Muscle layer of duodenum (tissue), 2 donors: ENCODE measurements around the gene GALNT7.
"Not testable (repeated sequence)": the region's sequence is repeated elsewhere in the genome, so short reads cannot be mapped to it uniquely, and the experiment has no call there.

ENCODE experiments used
- H3K27ac ChIP-seq: one replicate; pipeline ENCODE4 v1.7.0; 2013; ENCODE audit warnings: mild to moderate bottlenecking, low read length
- H3K27me3 ChIP-seq: one replicate; pipeline ENCODE4 v1.7.0; 2013; ENCODE audit warnings: low read depth, mild to moderate bottlenecking, control low read depth, low read length
- H3K36me3 ChIP-seq, 2 donors: one replicate each; pipeline ENCODE4 v1.7.0; 2013; ENCODE audit warnings: low read length in 2 of 2, control low read depth in 1 of 2, mild to moderate bottlenecking in 1 of 2; ENCODE audit not compliant: insufficient read depth in 2 of 2, control insufficient read depth in 1 of 2
- H3K4me1 ChIP-seq, 2 donors: one replicate each; pipeline ENCODE4 v1.7.0; 2013; ENCODE audit warnings: low read length in 2 of 2, mild to moderate bottlenecking in 2 of 2, control low read depth in 1 of 2, moderate library complexity in 1 of 2; ENCODE audit not compliant: insufficient read depth in 2 of 2, control insufficient read depth in 1 of 2
- H3K4me3 ChIP-seq, 2 donors: one replicate each; pipeline ENCODE4 v1.7.0; 2013; ENCODE audit warnings: low read length in 2 of 2, low read depth in 1 of 2, mild to moderate bottlenecking in 1 of 2
- H3K9me3 ChIP-seq, 2 donors: one replicate each; pipeline ENCODE4 v1.7.0; 2013; ENCODE audit warnings: low read length in 2 of 2, control low read depth in 1 of 2, mild to moderate bottlenecking in 1 of 2; ENCODE audit not compliant: control insufficient read depth in 1 of 2
- donor health status: healthy.

Gene GALNT7

GRCh38 chr4:173168396-173169177 is at the start of gene GALNT7:
Gene GALNT7, plus strand, starts transcription at chr4:173168811. Its CDS starts 25 bp downstream, at chr4:173168836.
- Histone ChIP-seq H3K27ac (peak within 1 kb of the TSS; percentile 87), H3K36me3 (no peaks in the 10 kb centered on the region), H3K4me3 (peak within 1 kb of the TSS; percentile 87 to 88), H3K9me3 (no peaks in the 10 kb centered on the region), H3K4me1 (peaks cover 8 to 14% of the 10 kb centered on the region in 2 donors), H3K27me3 (no peaks in the 10 kb centered on the region)

- H3K27me3 ChIP-seq, H3K36me3 ChIP-seq, H3K4me3 ChIP-seq, H3K27ac ChIP-seq, H3K4me1 ChIP-seq, H3K9me3 ChIP-seq: not testable (repeated sequence)
Observed at GRCh38 chr4:173118819-173119218, 49.8 kb upstream of the GALNT7 start.

- H3K4me1 ChIP-seq: peaks cover 0 to 6% of the 10 kb centered on the region in 2 donors
- no peak overlapping the region for H3K27ac ChIP-seq
- H3K4me3 ChIP-seq: no peak overlapping the region
- H3K27me3 ChIP-seq: no peaks in the 10 kb centered on the region
- no peaks in the 10 kb centered on the region for H3K36me3 ChIP-seq
- H3K9me3 ChIP-seq: no peaks in the 10 kb centered on the region
Observed at GRCh38 chr4:173119818-173120217, 48.8 kb upstream of the GALNT7 start.

GRCh38 chr4:173121076-173121561 is 47.5 kb upstream of the GALNT7 start:
- Histone ChIP-seq H3K4me3 (no peak overlapping the region), H3K36me3 (no peaks in the 10 kb centered on the region), H3K4me1 (peaks cover 0 to 6% of the 10 kb centered on the region in 2 donors), H3K27me3 (no peaks in the 10 kb centered on the region), H3K27ac (no peak overlapping the region), H3K9me3 (no peaks in the 10 kb centered on the region)

- H3K4me1 ChIP-seq: peaks cover 0 to 6% of the 10 kb centered on the region in 2 donors
- H3K27ac ChIP-seq: no peak overlapping the region
- H3K36me3 ChIP-seq: no peaks in the 10 kb centered on the region
- no peak overlapping the region for H3K4me3 ChIP-seq
- no peaks in the 10 kb centered on the region for H3K27me3 ChIP-seq
- no peaks in the 10 kb centered on the region for H3K9me3 ChIP-seq
Observed at GRCh38 chr4:173124209-173124865, 44.3 kb upstream of the GALNT7 start.

- H3K4me3 ChIP-seq: no peak overlapping the region
- H3K27me3 ChIP-seq: no peaks in the 10 kb centered on the region
- peaks cover 0 to 6% of the 10 kb centered on the region in 2 donors for H3K4me1 ChIP-seq
Observed at GRCh38 chr4:173125216-173125812, 43.3 kb upstream of the GALNT7 start.

GRCh38 chr4:173128199-173128890 is 40.3 kb upstream of the GALNT7 start:
- H3K4me1 ChIP-seq: no peaks in the 10 kb centered on the region
- no peaks in the 10 kb centered on the region for H3K9me3 ChIP-seq
- H3K27me3 ChIP-seq: no peaks in the 10 kb centered on the region
- no peak overlapping the region for H3K4me3 ChIP-seq
- no peak overlapping the region for H3K27ac ChIP-seq
- H3K36me3 ChIP-seq: no peaks in the 10 kb centered on the region

More at GRCh38 chr4:173125216-173125812, 43.3 kb upstream of the GALNT7 start:
- no peak overlapping the region for H3K27ac ChIP-seq
- no peaks in the 10 kb centered on the region for H3K9me3 ChIP-seq
- no peaks in the 10 kb centered on the region for H3K36me3 ChIP-seq

GRCh38 chr4:173130687-173131086 is 37.9 kb upstream of the GALNT7 start:
- no peaks in the 10 kb centered on the region for H3K4me1 ChIP-seq
- no peaks in the 10 kb centered on the region for H3K36me3 ChIP-seq
- no peak overlapping the region for H3K27ac ChIP-seq
- no peaks in the 10 kb centered on the region for H3K27me3 ChIP-seq
- H3K9me3 ChIP-seq: no peaks in the 10 kb centered on the region
- no peak overlapping the region for H3K4me3 ChIP-seq

- H3K27me3 ChIP-seq: no peaks in the 10 kb centered on the region
- no peak overlapping the region for H3K27ac ChIP-seq
- no peak overlapping the region for H3K4me3 ChIP-seq
- H3K36me3 ChIP-seq: no peaks in the 10 kb centered on the region
- no peaks in the 10 kb centered on the region for H3K9me3 ChIP-seq
- no peaks in the 10 kb centered on the region for H3K4me1 ChIP-seq
Observed at GRCh38 chr4:173134426-173134825, 34.2 kb upstream of the GALNT7 start.

- H3K4me3 ChIP-seq: no peak overlapping the region
- no peaks in the 10 kb centered on the region for H3K4me1 ChIP-seq
- H3K9me3 ChIP-seq: no peaks in the 10 kb centered on the region
- no peaks in the 10 kb centered on the region for H3K27me3 ChIP-seq
- no peak overlapping the region for H3K27ac ChIP-seq
- H3K36me3 ChIP-seq: no peaks in the 10 kb centered on the region
Observed at GRCh38 chr4:173135241-173135847, 33.3 kb upstream of the GALNT7 start.
